Muscle of arm (tissue), 12 donors: ENCODE data around the gene BICRAL. TPM values are rescaled to one million over a fixed set of nuclear protein-coding genes. Genes with fewer than 3 reads are reported as not detected.
"Not testable (repeated sequence)": the region's sequence is repeated elsewhere in the genome, so short reads cannot be mapped to it uniquely, and the experiment has no call there.

Experiments
- DNase-seq: peaks from one replicate; pipeline ENCODE4 v3.0.0-alpha.2; 2013
- polyA plus RNA-seq, 12 donors: library from polyadenylated mRNA; unstranded; fragments of 120-200 nt; gene quantifications; one replicate each; pipeline ENCODE4 v1.2.1, GENCODE V29; 2013; ENCODE audit not compliant: insufficient read length in 12 of 12

BICRAL gene
- polyA plus RNA-seq, 12 donors: 11.7 to 127 (median 14.3) TPM

- no peak for DNase-seq
Measured at GRCh38 chr6:42788671-42789070, 6.8 kb downstream of the BICRAL start.

- no peak for DNase-seq
Measured at GRCh38 chr6:42790549-42791181, 8.8 kb downstream of the BICRAL start.

GRCh38 chr6:42791706-42792320 is 10.0 kb downstream of the BICRAL start:
- no peak for DNase-seq

- DNase-seq: no peak
Measured at GRCh38 chr6:42795651-42796050, 13.8 kb downstream of the BICRAL start.

GRCh38 chr6:42796171-42796570 is 14.3 kb downstream of the BICRAL start:
- no peak for DNase-seq

- DNase-seq: not testable (repeated sequence)
Measured at GRCh38 chr6:42797696-42798095, 15.8 kb downstream of the BICRAL start.

GRCh38 chr6:42805297-42805861 is 23.5 kb downstream of the BICRAL start:
- DNase-seq: no peak

GRCh38 chr6:42806359-42806758 is 24.5 kb downstream of the BICRAL start:
- DNase-seq: not testable (repeated sequence)

- peak; percentile 43 for DNase-seq
Measured at GRCh38 chr6:42808492-42809483, 26.9 kb downstream of the BICRAL start.

GRCh38 chr6:42813074-42813645 is 31.3 kb downstream of the BICRAL start:
- no peak for DNase-seq

GRCh38 chr6:42813906-42814444 is 32.1 kb downstream of the BICRAL start:
- no peak for DNase-seq

- DNase-seq: not testable (repeated sequence)
Measured at GRCh38 chr6:42815726-42816125, 33.9 kb downstream of the BICRAL start.

- DNase-seq: no peak
Measured at GRCh38 chr6:42817907-42818306, 36.1 kb downstream of the BICRAL start.

GRCh38 chr6:42818416-42818815 is 36.6 kb downstream of the BICRAL start:
- no peak for DNase-seq

GRCh38 chr6:42818878-42819277 is 37.0 kb downstream of the BICRAL start:
- DNase-seq: no peak

- DNase-seq: peak; percentile 1
Measured at GRCh38 chr6:42819803-42820511, 38.1 kb downstream of the BICRAL start.

GRCh38 chr6:42820512-42821340 is 38.9 kb downstream of the BICRAL start:
- DNase-seq: peak; percentile 77

- no peak for DNase-seq
Measured at GRCh38 chr6:42821341-42821668, 39.5 kb downstream of the BICRAL start.

- DNase-seq: no peak
Measured at GRCh38 chr6:42821846-42822245, 40.0 kb downstream of the BICRAL start.

- no peak for DNase-seq
Measured at GRCh38 chr6:42829561-42830092, 47.8 kb downstream of the BICRAL start.
